WTC11 (cell line): ENCODE measurements around the gene POLR2A. TPM values are rescaled to one million over a fixed set of nuclear protein-coding genes. Genes with fewer than 3 reads are reported as not detected.

Source experiments
- ATAC-seq: fragments of 200-7000 bp; cut with Tn5 transposase; 2 replicates; pipeline ENCODE4 v1.10.0; 2021; ENCODE audit warnings: mild to moderate bottlenecking, moderate library complexity
- CTCF ChIA-PET: fragments of 300-600 bp; sonication (Branson Sonifier 250); formaldehyde crosslinking; loops from one replicate; lab custom pipeline; 2021; ENCODE audit warnings: antibody characterized with exemption; lab: Charles Lee
- POLR2A ChIA-PET: fragments of 350-600 bp; sonication (Branson Sonifier 250); formaldehyde crosslinking; loops from one replicate; lab custom pipeline; 2021; ENCODE audit warnings: antibody characterized with exemption; lab: Charles Lee
- DNase-seq: peaks from one replicate; pipeline ENCODE4 v3.0.0; 2021; ENCODE audit warnings: low spot score
- H3K27ac Mint-ChIP-seq: 2 replicates; pipeline ENCODE4 v1.8.0; 2021; ENCODE audit warnings: mixed read lengths
- H3K27me3 Mint-ChIP-seq: 2 replicates; pipeline ENCODE4 v1.8.0; 2021; ENCODE audit warnings: low read depth, mild to moderate bottlenecking, moderate library complexity, mixed read lengths
- H3K36me3 Mint-ChIP-seq: 2 replicates; pipeline ENCODE4 v1.8.0; 2021; ENCODE audit warnings: mixed read lengths
- H3K4me1 Mint-ChIP-seq: 2 replicates; pipeline ENCODE4 v1.8.0; 2022; ENCODE audit warnings: mixed read lengths
- H3K4me3 Mint-ChIP-seq: 2 replicates; pipeline ENCODE4 v1.8.0; 2021; ENCODE audit warnings: mild to moderate bottlenecking, moderate library complexity, mixed read lengths
- H3K9me3 Mint-ChIP-seq: 2 replicates; pipeline ENCODE4 v1.8.0; 2021; ENCODE audit warnings: mixed read lengths
- ARID4B ChIP-seq: sonication (generic); formaldehyde crosslinking; IDR thresholded peaks from 2 replicates; pipeline ENCODE4 v1.8.0; 2023; ENCODE audit warnings: missing genetic modification reagents, mild to moderate bottlenecking, borderline replicate concordance
- ETV6 ChIP-seq: sonication (generic); formaldehyde crosslinking; IDR thresholded peaks from 2 replicates; pipeline ENCODE4 v1.8.1; 2022; ENCODE audit warnings: mild to moderate bottlenecking, missing genetic modification reagents
- FOXK1 ChIP-seq: sonication (generic); formaldehyde crosslinking; IDR thresholded peaks from 2 replicates; pipeline ENCODE4 v1.8.0; 2022; ENCODE audit warnings: mild to moderate bottlenecking, moderate library complexity, missing genetic modification reagents
- FOXP1 ChIP-seq: sonication (generic); formaldehyde crosslinking; IDR thresholded peaks from 2 replicates; pipeline ENCODE4 v1.8.0; 2022; ENCODE audit warnings: missing genetic modification reagents, mild to moderate bottlenecking, moderate library complexity, borderline replicate concordance
- IRF1 ChIP-seq: sonication (generic); formaldehyde crosslinking; IDR thresholded peaks from 2 replicates; pipeline ENCODE4 v1.8.0; 2023; ENCODE audit warnings: missing genetic modification reagents
- KAT7 ChIP-seq: sonication (generic); formaldehyde crosslinking; IDR thresholded peaks from 2 replicates; pipeline ENCODE4 v1.8.1; 2023; ENCODE audit warnings: missing genetic modification reagents, mild to moderate bottlenecking, borderline replicate concordance
- MYBL2 ChIP-seq: sonication (generic); formaldehyde crosslinking; IDR thresholded peaks from 2 replicates; pipeline ENCODE4 v1.8.1; 2023; ENCODE audit warnings: mild to moderate bottlenecking, moderate library complexity, missing genetic modification reagents
- NR2C2 ChIP-seq: sonication (generic); formaldehyde crosslinking; IDR thresholded peaks from 2 replicates; pipeline ENCODE4 v1.8.0; 2022; ENCODE audit warnings: mild to moderate bottlenecking, missing genetic modification reagents
- OVOL2 ChIP-seq: fragments of 250-450 bp; sonication (Bioruptor Pico); IDR thresholded peaks from 2 replicates; pipeline ENCODE4 v1.9.0; 2021; ENCODE audit warnings: mild to moderate bottlenecking, borderline replicate concordance
- RELA ChIP-seq: sonication (generic); formaldehyde crosslinking; IDR thresholded peaks from 2 replicates; pipeline ENCODE4 v1.8.1; 2022; ENCODE audit warnings: missing genetic modification reagents, mild to moderate bottlenecking, borderline replicate concordance
- SP1 ChIP-seq: sonication (generic); formaldehyde crosslinking; conservative IDR thresholded peaks from 2 replicates; pipeline ENCODE4 v1.8.1; 2022; ENCODE audit warnings: missing genetic modification reagents
- TCF7 ChIP-seq: sonication (generic); formaldehyde crosslinking; IDR thresholded peaks from 2 replicates; pipeline ENCODE4 v1.8.0; 2022; ENCODE audit warnings: mild to moderate bottlenecking, low read depth, missing genetic modification reagents, moderate library complexity
- TEAD1 ChIP-seq: sonication (generic); formaldehyde crosslinking; IDR thresholded peaks from 2 replicates; pipeline ENCODE4 v1.8.0; 2022; ENCODE audit warnings: mild to moderate bottlenecking, missing genetic modification reagents
- TP53 ChIP-seq: sonication (generic); formaldehyde crosslinking; IDR thresholded peaks from 2 replicates; pipeline ENCODE4 v1.8.1; 2023; ENCODE audit warnings: mild to moderate bottlenecking, missing genetic modification reagents
- ZBTB43 ChIP-seq: sonication (generic); formaldehyde crosslinking; IDR thresholded peaks from 2 replicates; pipeline ENCODE4 v1.8.1; 2023; ENCODE audit warnings: mild to moderate bottlenecking, missing genetic modification reagents
- total RNA-seq: library from RNA; stranded (reverse); gene quantifications from 3 replicates; pipeline ENCODE4 v1.2.3, GENCODE V29; 2021

POLR2A gene
- total RNA-seq, 1 experiment from 2014 or later = 170 TPM

GRCh38 chr17:7438656-7439460 is 45.3 kb upstream of the POLR2A start:
- Mint-ChIP-seq H3K27me3 (peaks cover 30% of the 10 kb centered on the region), H3K9me3 (no peaks in the 10 kb centered on the region), H3K36me3 (no peaks in the 10 kb centered on the region; the same call in 1 of the 2 replicates), H3K4me3 (peak overlapping the region; percentile 90), H3K4me1 (peaks cover 31% of the 10 kb centered on the region), H3K27ac (peak overlapping the region; percentile 26; the same call in 1 of the 2 replicates)
- POLR2A ChIA-PET = interaction anchor here (0.9 to 4.0 kb wide), 6 partner anchors 22 to 122 kb away, joined by 3 to 38 read pairs (median 3); partner anchors contain the start of genes POLR2A, SLC35G6, TMEM256 and ZBTB4
- TF ChIP-seq NR2C2 (CRISPR knock-in tag) = no peak
- no peak for TF ChIP-seq FOXK1 (CRISPR knock-in tag)
- no peak for TF ChIP-seq IRF1
- TF ChIP-seq RELA (CRISPR knock-in tag) = no peak
- no peak for TF ChIP-seq ETV6
- no peak for TF ChIP-seq TP53
- no peak for TF ChIP-seq KAT7 (CRISPR knock-in tag)
- TF ChIP-seq TEAD1 (CRISPR knock-in tag) = no peak
- ATAC-seq (no peak), DNase-seq (no peak)
- CTCF ChIA-PET = interaction anchor here (0.9 to 4.7 kb wide), 13 partner anchors 8 to 122 kb away, joined by 3 to 69 read pairs (median 12); partner anchors contain the start of genes ACAP1, KCTD11, NEURL4 and PLSCR3

GRCh38 chr17:7439462-7440112 is 44.6 kb upstream of the POLR2A start, which contains the start of gene FGF11:
FGF11 (plus strand) TSS chr17:7439512; CDS start chr17:7439621, 109 bp downstream.
- Mint-ChIP-seq H3K4me1 (peaks cover 37% of the 10 kb centered on the region), H3K36me3 (no peaks in the 10 kb centered on the region; the same call in 1 of the 2 replicates), H3K27me3 (peaks cover 34% of the 10 kb centered on the region), H3K27ac (peak within 1 kb of the TSS; percentile 98), H3K9me3 (no peaks in the 10 kb centered on the region), H3K4me3 (peak within 1 kb of the TSS; percentile 97)
- ChIA-PET CTCF (interaction anchor here (2.5 to 3.8 kb wide), 5 partner anchors 40 to 121 kb away, joined by 5 to 21 read pairs (median 13); partner anchors contain the start of genes PLSCR3, TMEM95, TNFSF13 and ZBTB4), POLR2A (interaction anchor here (0.6 to 2.4 kb wide), 3 partner anchors 13 to 45 kb away, joined by 3 to 15 read pairs (median 9); partner anchors contain the start of gene POLR2A)
- ATAC-seq = no peak
- TF ChIP-seq OVOL2 = no peak
- 0 out of 2 replicates have a peak, but pooled peaks have one; percentile 47 for TF ChIP-seq SP1 (CRISPR knock-in tag)
- TF ChIP-seq ARID4B (CRISPR knock-in tag) = peak; percentile 5; the same call in 1 of the 2 replicates
- no peak for TF ChIP-seq TCF7 (CRISPR knock-in tag)
- TF ChIP-seq FOXK1 (CRISPR knock-in tag) = 0 out of 2 replicates have a peak, but pooled peaks have one; percentile 6
- 0 out of 2 replicates have a peak, but pooled peaks have one; percentile 17 for TF ChIP-seq MYBL2 (CRISPR knock-in tag)
- peak; percentile 30; the same call in 1 of the 2 replicates for TF ChIP-seq FOXP1 (CRISPR knock-in tag)
- TF ChIP-seq ZBTB43 (CRISPR knock-in tag) = 0 out of 2 replicates have a peak, but pooled peaks have one; percentile 19
- DNase-seq = no peak
